NCI-H2081 treated with DMSO at 0.1 percent for 48 hours (cell line): ENCODE measurements around the gene SMPDL3A.

Source experiments
- DNase-seq: peaks from one replicate; lab custom pipeline; 2025; lab: John Stamatoyannopoulos, UW

Gene SMPDL3A

GRCh38 chr6:122804962-122805485 is 16.0 kb downstream of the SMPDL3A start:
- no peak for DNase-seq

- DNase-seq = no peak
Observed at GRCh38 chr6:122806291-122806690, 17.2 kb downstream of the SMPDL3A start.

- DNase-seq = no peak
Observed at GRCh38 chr6:122808121-122808885, 19.2 kb downstream of the SMPDL3A start.

GRCh38 chr6:122809001-122809400 is 19.9 kb downstream of the SMPDL3A start:
- no peak for DNase-seq

GRCh38 chr6:122809691-122810090 is 20.6 kb downstream of the SMPDL3A start:
- DNase-seq = no peak

GRCh38 chr6:122810189-122810588 is 21.1 kb downstream of the SMPDL3A start:
- DNase-seq = no peak

- no peak for DNase-seq
Observed at GRCh38 chr6:122817358-122817757, 28.3 kb downstream of the SMPDL3A start.

- DNase-seq = no peak
Observed at GRCh38 chr6:122817766-122818165, 28.7 kb downstream of the SMPDL3A start.

- DNase-seq = no peak
Observed at GRCh38 chr6:122818866-122819265, 29.8 kb downstream of the SMPDL3A start.

GRCh38 chr6:122821095-122821494 is 32.0 kb downstream of the SMPDL3A start:
- DNase-seq = no peak

GRCh38 chr6:122825163-122825562 is 36.1 kb downstream of the SMPDL3A start:
- no peak for DNase-seq

- DNase-seq = no peak
Observed at GRCh38 chr6:122829456-122829855, 40.4 kb downstream of the SMPDL3A start.

- DNase-seq = no peak
Observed at GRCh38 chr6:122831511-122831910, 42.5 kb downstream of the SMPDL3A start.

GRCh38 chr6:122832459-122832858 is 43.4 kb downstream of the SMPDL3A start:
- DNase-seq = no peak

GRCh38 chr6:122833021-122833491 is 44.0 kb downstream of the SMPDL3A start:
- no peak for DNase-seq

GRCh38 chr6:122838060-122838780 is 49.2 kb downstream of the SMPDL3A start:
- DNase-seq = no peak

- no peak for DNase-seq
Observed at GRCh38 chr6:122839472-122839871, 50.4 kb downstream of the SMPDL3A start.

GRCh38 chr6:122839906-122840305 is 50.8 kb downstream of the SMPDL3A start:
- no peak for DNase-seq

GRCh38 chr6:122845464-122845863 is 56.4 kb downstream of the SMPDL3A start:
- no peak for DNase-seq

GRCh38 chr6:122845916-122846612 is 57.0 kb downstream of the SMPDL3A start:
- no peak for DNase-seq

GRCh38 chr6:122853259-122853995 is 64.4 kb downstream of the SMPDL3A start:
- no peak for DNase-seq
